PC-3 (cell line): ENCODE results near the gene SLC2A9. TPM values are rescaled to one million over a fixed set of nuclear protein-coding genes. Genes with fewer than 3 reads are reported as not detected.

Experiments
- ATAC-seq: fragments of 200-7000 bp; cut with Tn5 transposase; 2 replicates; pipeline ENCODE4 v1.9.1; 2020; ENCODE audit warnings: mild to moderate bottlenecking, moderate library complexity
- BruUV-seq: library from RNA; stranded (reverse); fragments of 400-500 nt; replicated peaks from 2 replicates; lab custom pipeline; 2021; lab: Mats Ljungman, UMichigan
- CTCF ChIA-PET: fragments of 300-600 bp; sonication (Branson Sonifier 250); formaldehyde crosslinking; loops from one replicate; lab custom pipeline; 2022; ENCODE audit warnings: antibody characterized with exemption; lab: Charles Lee
- POLR2A ChIA-PET: fragments of 300-600 bp; sonication (Branson Sonifier 250); formaldehyde crosslinking; loops from one replicate; lab custom pipeline; 2022; ENCODE audit warnings: antibody characterized with exemption; ENCODE audit not compliant: unreplicated experiment; lab: Charles Lee
- DNase-seq: peaks from one replicate; pipeline ENCODE4 v3.0.0-alpha.2; 2015
- H2AFZ ChIP-seq: fragments of 300-600 bp; sonication (generic); 2 replicates; pipeline ENCODE4 v1.6.0; 2016; ENCODE audit warnings: antibody characterized with exemption, low read length
- H3F3A ChIP-seq: fragments of 300-600 bp; sonication (generic); one replicate; pipeline ENCODE4 v1.6.0; 2017; ENCODE audit warnings: antibody characterized with exemption, low read length, control low read depth, mild to moderate bottlenecking; ENCODE audit not compliant: unreplicated experiment
- H3K27ac ChIP-seq: fragments of 300-600 bp; sonication (generic); 2 replicates; pipeline ENCODE4 v1.5.1; 2016; ENCODE audit warnings: mild to moderate bottlenecking, low read length
- H3K27me3 ChIP-seq: fragments of 300-600 bp; sonication (generic); 2 replicates; pipeline ENCODE4 v1.6.1; 2016; ENCODE audit warnings: low read length, mixed read lengths
- H3K36me3 ChIP-seq: fragments of 300-600 bp; sonication (generic); 2 replicates; pipeline ENCODE4 v1.6.1; 2016; ENCODE audit warnings: low read depth, mixed run types, low read length, mixed read lengths
- H3K4me1 ChIP-seq: fragments of 300-600 bp; sonication (generic); 2 replicates; pipeline ENCODE4 v1.5.1; 2016; ENCODE audit warnings: low read length; ENCODE audit not compliant: insufficient read depth
- H3K4me2 ChIP-seq: fragments of 300-600 bp; sonication (generic); 2 replicates; pipeline ENCODE4 v1.6.0; 2016; ENCODE audit warnings: low read length
- H3K4me3 ChIP-seq: fragments of 300-600 bp; sonication (generic); 2 replicates; pipeline ENCODE4 v1.5.1; 2016; ENCODE audit warnings: mild to moderate bottlenecking, low read length, mixed read lengths
- H3K79me2 ChIP-seq: fragments of 300-600 bp; sonication (generic); 2 replicates; pipeline ENCODE4 v1.6.1; 2017; ENCODE audit warnings: low read length, mixed read lengths
- H3K9ac ChIP-seq: fragments of 300-600 bp; sonication (generic); 2 replicates; pipeline ENCODE4 v1.6.0; 2016; ENCODE audit warnings: mild to moderate bottlenecking, low read length
- H3K9me2 ChIP-seq: fragments of 300-600 bp; sonication (generic); replicated peaks from 2 replicates; pipeline ENCODE4 v1.6.1; 2016; ENCODE audit warnings: mixed run types, low read length, mixed read lengths
- H3K9me3 ChIP-seq: fragments of 300-600 bp; sonication (generic); 2 replicates; pipeline ENCODE4 v1.6.1; 2016; ENCODE audit warnings: low read length, mixed read lengths
- H4K20me1 ChIP-seq: fragments of 300-600 bp; sonication (generic); 2 replicates; pipeline ENCODE4 v1.6.1; 2016; ENCODE audit warnings: low read length, mixed read lengths
- EZH2 ChIP-seq: fragments of 300-600 bp; sonication (generic); IDR thresholded peaks from one replicate; pipeline ENCODE4 v1.6.1; 2017; ENCODE audit warnings: antibody characterized with exemption, mild to moderate bottlenecking, low read length; ENCODE audit not compliant: unreplicated experiment
- EZH2phosphoT487 ChIP-seq: fragments of 300-600 bp; sonication (generic); IDR thresholded peaks from 2 replicates; pipeline ENCODE4 v1.6.1; 2018; ENCODE audit warnings: mild to moderate bottlenecking, antibody characterized with exemption, low read length, borderline replicate concordance
- intact Hi-C: fragments of 100-400 bp; cut with micrococcal nuclease; formaldehyde crosslinking; loops from 2 replicates; pipeline ENCODE4 v1.9.0; 2023
- total RNA-seq: library from RNA; depleted of rRNA; stranded (reverse); fragments of >200 nt; gene quantifications from 2 replicates; pipeline ENCODE4 v1.2.3, GENCODE V29; 2014
- TF ChIP-seq, protein P1 (sequence below): fragments of 300-600 bp; sonication (generic); conservative IDR thresholded peaks from 2 replicates; pipeline ENCODE4 v1.5.1; 2017; ENCODE audit warnings: antibody characterized with exemption, low read depth, mild to moderate bottlenecking, low read length

SLC2A9 gene
- total RNA-seq, 1 experiment from 2014 or later: 0.11 TPM

DNA sequence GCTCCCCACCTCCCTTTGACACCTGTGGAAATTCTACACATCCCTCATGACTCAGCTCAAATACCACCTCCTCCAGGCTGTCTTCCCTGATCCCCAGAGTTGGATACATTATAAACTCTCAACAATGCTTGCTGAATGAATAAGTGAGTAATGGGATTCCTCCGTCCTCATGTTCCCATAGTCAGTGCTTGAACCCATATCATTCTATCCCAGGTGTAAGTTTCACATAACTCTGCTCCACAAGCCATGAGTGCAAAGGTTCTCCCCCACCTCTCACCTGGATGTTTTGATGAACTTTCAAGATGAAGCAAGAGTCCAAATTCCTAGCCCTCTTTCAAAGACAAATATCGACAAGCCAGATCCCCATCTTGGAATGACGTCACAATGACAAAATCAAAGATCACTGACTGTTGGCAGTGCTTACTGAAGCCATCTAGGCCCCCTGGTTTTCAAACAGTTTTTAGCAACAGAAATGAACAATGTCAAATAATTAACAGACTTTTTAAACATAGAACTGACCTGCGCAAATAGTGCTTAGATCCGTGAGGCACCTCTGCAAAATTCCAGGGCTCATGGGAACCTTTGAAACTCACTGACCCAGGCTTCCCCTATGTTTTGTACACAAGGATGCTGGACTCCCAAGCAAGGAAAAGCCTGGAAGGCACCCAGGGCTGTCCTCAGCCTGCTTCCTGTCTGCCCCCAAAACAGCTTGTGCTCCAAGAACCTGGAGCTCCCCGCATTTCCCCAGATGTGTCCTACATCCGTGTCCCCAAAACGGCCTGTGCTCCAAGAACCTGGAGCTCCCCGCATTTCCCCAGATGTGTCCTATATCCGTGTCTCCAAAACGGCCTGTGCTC is 4.0 kb downstream of the SLC2A9 start:
- CTCF ChIA-PET: interaction anchor here (0.6 kb wide), 1 partner anchor 149 kb away, joined by 9 read pairs; no protein-coding TSS in a partner anchor

DNA sequence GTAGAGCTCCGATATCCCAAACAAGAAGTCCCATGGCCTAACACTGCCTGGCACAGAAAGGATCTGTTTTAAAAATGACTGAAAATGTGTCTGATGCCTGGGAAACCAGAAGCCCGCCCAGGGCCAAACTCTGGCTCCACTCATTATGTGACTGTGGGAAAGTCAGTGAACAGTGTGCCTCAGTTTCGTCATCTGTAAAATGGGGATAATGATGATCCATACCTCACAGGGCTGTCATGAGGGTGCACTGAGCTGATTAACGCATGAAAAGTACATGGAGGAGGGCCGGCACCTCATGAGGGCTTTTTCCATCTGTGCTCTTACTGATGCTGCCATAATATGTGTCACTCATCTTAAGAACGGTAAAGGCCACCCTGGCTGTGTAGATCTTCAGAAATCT is 5.1 kb downstream of the SLC2A9 start:
- Histone ChIP-seq H3F3A (no peaks in the 10 kb centered on the region), H4K20me1 (no peaks in the 10 kb centered on the region), H3K9me3 (no peaks in the 10 kb centered on the region), H3K27ac (no peak overlapping the region), H3K79me2 (no peaks in the 10 kb centered on the region), H3K36me3 (no peaks in the 10 kb centered on the region), H2AFZ (no peak overlapping the region), H3K27me3 (no peaks in the 10 kb centered on the region), H3K4me1 (peaks cover 6% of the 10 kb centered on the region), H3K9ac (no peak overlapping the region), H3K4me3 (no peak overlapping the region), H3K9me2 (no peaks in the 10 kb centered on the region), H3K4me2 (no peak overlapping the region)
- CTCF ChIA-PET: interaction anchor here (0.6 kb wide), 1 partner anchor 148 kb away, joined by 9 read pairs; no protein-coding TSS in a partner anchor
- no TSS peak for BruUV-seq
- TF ChIP-seq EZH2: no peak
- TF ChIP-seq EZH2phosphoT487: no peak
- TF ChIP-seq, protein P1, sequence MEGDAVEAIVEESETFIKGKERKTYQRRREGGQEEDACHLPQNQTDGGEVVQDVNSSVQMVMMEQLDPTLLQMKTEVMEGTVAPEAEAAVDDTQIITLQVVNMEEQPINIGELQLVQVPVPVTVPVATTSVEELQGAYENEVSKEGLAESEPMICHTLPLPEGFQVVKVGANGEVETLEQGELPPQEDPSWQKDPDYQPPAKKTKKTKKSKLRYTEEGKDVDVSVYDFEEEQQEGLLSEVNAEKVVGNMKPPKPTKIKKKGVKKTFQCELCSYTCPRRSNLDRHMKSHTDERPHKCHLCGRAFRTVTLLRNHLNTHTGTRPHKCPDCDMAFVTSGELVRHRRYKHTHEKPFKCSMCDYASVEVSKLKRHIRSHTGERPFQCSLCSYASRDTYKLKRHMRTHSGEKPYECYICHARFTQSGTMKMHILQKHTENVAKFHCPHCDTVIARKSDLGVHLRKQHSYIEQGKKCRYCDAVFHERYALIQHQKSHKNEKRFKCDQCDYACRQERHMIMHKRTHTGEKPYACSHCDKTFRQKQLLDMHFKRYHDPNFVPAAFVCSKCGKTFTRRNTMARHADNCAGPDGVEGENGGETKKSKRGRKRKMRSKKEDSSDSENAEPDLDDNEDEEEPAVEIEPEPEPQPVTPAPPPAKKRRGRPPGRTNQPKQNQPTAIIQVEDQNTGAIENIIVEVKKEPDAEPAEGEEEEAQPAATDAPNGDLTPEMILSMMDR: no peak
- ATAC-seq (no peak), DNase-seq (no peak)
- POLR2A ChIA-PET: no interaction called here
- intact Hi-C loops: loop anchor here (10.0 kb wide), 1 partner anchor 311 kb away; no protein-coding TSS in a partner anchor

More for the DNA sequence above, 4.0 kb downstream of the SLC2A9 start:
- no peaks in the 10 kb centered on the region for H3F3A ChIP-seq
- H4K20me1 ChIP-seq: no peaks in the 10 kb centered on the region
- no peak for TF ChIP-seq EZH2
- TF ChIP-seq, protein P1: no peak
- TF ChIP-seq EZH2phosphoT487: no peak
- H3K36me3 ChIP-seq: no peaks in the 10 kb centered on the region
- H3K27ac ChIP-seq: no peak overlapping the region
- ATAC-seq (no peak), DNase-seq (no peak)
- peaks cover 6% of the 10 kb centered on the region for H3K4me1 ChIP-seq
- H2AFZ ChIP-seq: no peak overlapping the region
- intact Hi-C loops: loop anchor here (10.0 kb wide), 1 partner anchor 312 kb away; no protein-coding TSS in a partner anchor
- H3K4me2 ChIP-seq: no peak overlapping the region
- no peak overlapping the region for H3K4me3 ChIP-seq
- no peaks in the 10 kb centered on the region for H3K9me3 ChIP-seq
- POLR2A ChIA-PET: no interaction called here
- BruUV-seq: no TSS peak
- no peaks in the 10 kb centered on the region for H3K9me2 ChIP-seq
- no peaks in the 10 kb centered on the region for H3K79me2 ChIP-seq
- H3K9ac ChIP-seq: no peak overlapping the region
- no peaks in the 10 kb centered on the region for H3K27me3 ChIP-seq
